GM21786 (cell line): ENCODE results near the gene ANTXR1.
"Not testable (repeated sequence)": the region's sequence is repeated elsewhere in the genome, so short reads cannot be mapped to it uniquely, and the experiment has no call there.

ENCODE experiments used
- ATAC-seq: cut with Tn5 transposase; IDR thresholded peaks from one replicate; pipeline ENCODE4 v1.9.1; 2021; ENCODE audit not compliant: unreplicated experiment

ANTXR1 gene

GRCh38 chr2:69159986-69160385 lies 147.0 kb downstream of the ANTXR1 start:
- no peak for ATAC-seq

DNA sequence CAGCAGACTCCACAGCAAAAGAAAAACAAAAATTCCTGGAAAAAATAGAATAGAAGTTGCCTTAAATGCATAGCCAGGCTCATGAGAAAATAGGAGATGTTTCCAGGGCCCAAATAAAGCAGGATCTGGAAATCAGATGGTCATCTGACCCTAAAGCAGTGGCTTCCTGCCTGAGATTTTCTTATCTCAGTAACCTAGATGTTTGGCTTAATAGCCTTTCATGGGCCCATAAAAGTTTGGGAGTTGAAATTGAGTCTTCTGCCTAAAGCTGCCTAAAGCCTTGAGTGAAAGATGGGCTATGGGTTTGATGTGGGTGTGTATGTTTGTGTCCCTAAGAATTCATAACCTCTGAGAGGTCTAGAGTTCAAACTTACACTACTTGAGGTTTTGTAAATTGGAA lies 149.1 kb downstream of the ANTXR1 start:
- no peak for ATAC-seq

DNA sequence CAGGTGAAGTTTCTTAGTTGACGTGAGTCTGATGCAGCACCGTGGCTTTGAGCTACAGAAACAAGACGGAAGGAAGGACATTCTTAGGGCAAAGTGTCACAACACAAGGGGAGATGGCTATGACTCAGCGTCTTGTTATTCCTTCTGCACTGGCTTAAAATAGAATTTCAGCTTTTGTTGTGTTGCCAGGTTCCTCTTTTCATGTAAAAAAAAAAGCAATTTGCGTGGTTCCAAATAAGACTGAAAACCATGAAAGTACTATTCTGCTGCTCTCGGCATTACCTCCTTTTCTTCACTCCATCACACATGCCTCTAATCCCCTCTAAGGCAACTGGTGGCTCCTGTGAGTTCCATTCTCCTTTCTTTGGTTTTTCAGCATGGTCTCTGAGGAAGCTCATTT lies 150.1 kb downstream of the ANTXR1 start:
- ATAC-seq: no peak

DNA sequence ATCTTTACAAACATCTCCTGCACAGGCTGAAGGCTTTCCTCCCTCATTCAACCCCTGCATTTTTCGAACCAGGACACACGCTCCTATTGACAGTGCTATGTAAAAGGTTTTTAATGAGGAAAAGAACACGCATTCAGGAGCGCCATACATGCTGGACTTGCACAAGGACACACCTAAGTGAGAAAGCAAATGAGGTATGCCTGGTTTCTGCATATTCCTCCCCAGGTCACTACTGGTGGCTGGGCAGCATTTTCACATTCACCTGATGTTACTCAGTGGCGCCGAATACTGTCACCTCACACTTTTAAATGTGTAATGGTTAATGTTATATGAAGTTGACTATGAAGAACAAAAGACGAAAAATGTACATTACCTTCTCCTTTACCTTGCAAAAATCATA lies 150.6 kb downstream of the ANTXR1 start:
- no peak for ATAC-seq

DNA sequence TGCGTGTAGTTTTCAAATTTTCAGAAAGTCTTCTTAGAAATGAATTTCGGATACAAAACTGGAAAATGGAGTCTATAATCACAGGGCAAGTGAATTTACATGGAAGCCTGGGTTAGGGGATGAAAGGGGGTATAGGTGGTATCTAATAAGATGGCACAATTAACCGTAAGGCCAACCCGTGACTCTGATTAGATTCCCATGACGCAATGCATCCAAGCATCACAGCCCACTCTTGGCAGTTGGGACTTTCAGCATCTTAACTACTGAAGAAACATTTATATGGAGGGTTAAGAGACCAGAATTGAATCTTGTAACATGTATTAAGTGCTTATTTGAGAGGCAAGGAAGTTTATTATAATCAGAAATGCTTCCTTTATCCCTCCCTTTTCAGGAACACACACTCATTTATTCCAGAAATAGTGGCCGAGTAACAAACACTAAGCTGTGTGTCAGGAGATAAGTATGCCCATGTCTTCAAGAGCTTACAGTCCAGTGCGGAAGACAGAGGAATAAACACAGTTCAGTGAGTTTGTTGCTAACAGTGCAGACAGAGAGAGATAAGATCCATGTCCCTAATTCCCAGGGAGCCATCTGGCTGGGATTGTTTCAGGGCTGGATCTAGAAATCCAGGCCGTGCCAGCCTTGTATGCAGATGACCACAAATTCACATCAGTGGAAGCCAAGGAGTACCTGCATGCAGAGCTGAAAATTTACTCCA lies 151.2 kb downstream of the ANTXR1 start:
- no peak for ATAC-seq

- ATAC-seq: no peak
Observed at GRCh38 chr2:69165091-69165880, 152.3 kb downstream of the ANTXR1 start.

GRCh38 chr2:69166465-69166811 lies 153.5 kb downstream of the ANTXR1 start:
- no peak for ATAC-seq

- no peak for ATAC-seq
Observed at GRCh38 chr2:69166812-69167468, 154.0 kb downstream of the ANTXR1 start.

DNA sequence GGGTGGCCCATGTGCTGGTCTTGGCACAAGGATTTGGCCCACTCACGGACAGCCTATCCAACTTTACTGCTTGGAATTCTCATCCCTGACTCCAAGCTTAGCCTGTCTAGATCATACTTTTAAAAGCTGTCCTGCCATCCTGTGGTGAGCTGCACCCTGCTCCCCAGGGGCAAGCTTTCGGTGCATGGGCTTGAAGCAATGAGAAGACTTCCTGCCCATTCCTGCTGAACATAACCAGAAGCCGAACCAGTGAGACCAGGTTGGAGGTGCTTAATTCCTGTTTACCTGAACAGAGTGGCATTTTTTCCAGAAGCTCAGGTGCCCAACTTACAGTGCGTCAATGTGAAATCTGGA lies 154.5 kb downstream of the ANTXR1 start:
- ATAC-seq: no peak

GRCh38 chr2:69168144-69168813 lies 155.3 kb downstream of the ANTXR1 start:
- no peak for ATAC-seq

- ATAC-seq: no peak
Observed at GRCh38 chr2:69168950-69169654, 156.1 kb downstream of the ANTXR1 start.

DNA sequence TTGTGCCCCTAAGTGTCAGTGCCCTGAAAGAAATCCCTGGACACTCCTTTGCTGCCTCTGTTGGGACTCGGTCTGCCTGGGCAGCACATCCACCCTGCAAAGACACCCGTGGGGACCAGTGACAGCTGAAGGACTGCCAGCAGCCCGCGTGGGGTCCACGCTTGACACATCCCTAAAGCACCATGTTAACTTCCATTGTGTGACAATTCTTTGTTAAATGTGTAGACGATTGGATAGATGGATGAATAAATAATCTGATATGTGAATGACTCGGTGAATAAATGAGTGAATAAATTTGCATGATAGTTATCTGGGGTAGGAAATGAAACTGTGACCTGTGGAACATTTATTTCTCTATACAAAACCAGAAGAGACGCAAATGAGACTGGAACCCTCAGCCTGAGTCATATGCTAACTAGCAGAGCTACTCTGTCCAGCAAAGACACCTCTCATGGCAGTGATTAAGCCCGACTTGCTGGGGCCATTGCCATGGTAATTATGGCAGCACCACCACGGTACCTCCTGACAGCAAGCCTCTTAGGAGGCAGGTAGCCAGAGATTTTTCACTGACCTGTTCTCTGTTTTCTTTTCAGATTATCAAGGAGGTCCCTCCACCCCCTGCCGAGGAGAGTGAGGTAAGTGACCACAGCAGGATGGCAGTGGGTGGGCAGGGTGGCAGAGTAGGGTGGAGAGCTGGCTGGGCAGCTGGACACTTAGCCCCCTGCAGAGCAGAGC lies 156.8 kb downstream of the ANTXR1 start:
- ATAC-seq: no peak

DNA sequence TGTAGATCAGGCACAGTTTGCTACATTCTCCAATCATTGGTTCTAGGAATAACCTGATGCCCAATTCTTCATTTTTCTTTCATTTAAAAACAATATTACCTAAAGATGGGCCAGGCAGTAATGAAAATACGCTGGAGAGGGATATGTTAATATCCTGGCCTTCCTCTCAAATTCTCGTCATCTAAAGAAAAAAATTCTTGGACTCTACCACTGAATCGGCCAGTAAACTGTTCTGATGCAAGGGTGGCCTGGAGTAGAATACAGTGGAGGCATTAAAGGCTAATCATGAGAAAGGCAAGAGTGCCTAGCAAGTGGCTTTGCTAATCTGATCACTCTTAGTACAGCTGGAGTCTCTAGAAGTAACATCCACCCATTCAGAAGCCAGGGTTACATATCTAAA lies 157.7 kb downstream of the ANTXR1 start:
- ATAC-seq: no peak

- ATAC-seq: no peak
Observed at GRCh38 chr2:69171116-69171896, 158.3 kb downstream of the ANTXR1 start.

DNA sequence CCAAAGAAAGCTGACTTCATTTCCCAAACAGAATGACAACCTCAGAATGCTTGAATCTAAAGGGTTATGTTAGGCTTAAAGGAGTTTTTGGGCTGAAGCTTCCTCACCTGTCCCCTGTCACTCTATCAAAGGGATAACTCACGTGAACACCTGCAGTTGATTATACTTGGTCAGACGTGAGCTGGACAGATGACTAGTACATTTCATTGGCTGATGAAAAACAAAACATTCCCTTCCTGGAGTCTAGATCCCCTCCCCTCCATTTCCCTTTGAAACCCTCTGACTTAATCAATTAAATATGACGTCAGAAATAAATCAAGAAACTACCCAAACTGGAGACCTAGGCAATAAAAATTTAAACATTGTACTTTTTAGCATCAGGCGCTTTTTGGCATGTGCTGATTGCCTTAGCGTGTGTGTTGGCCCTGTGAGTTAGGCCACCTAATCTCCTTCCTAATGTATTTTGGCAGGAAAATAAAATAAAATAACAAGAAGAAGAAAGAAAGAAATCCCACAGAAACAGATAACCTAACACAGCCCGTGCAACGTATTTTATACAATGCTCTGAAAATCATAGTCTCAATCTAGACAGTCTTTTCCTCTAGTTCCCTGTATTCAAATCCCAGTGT lies 159.0 kb downstream of the ANTXR1 start:
- ATAC-seq: no peak

DNA sequence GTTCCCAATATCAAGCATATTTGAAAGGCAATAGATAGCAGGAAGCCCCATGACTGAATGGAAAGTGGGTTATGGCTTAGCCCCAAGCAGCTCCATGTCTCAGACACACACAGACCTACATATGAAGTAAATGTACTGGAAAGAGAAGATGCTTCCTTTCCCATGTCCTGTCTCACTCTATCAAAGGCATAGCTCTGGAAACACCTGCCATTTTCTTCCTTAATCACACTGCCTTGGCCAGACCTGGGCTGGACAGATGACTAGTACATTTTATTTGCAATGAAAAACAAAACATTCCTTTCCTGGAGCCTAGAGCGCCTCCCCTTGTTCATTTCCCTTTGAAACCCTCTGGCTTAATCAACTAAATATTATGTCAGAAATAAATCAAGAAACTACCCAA lies 160.7 kb downstream of the ANTXR1 start:
- no peak for ATAC-seq

DNA sequence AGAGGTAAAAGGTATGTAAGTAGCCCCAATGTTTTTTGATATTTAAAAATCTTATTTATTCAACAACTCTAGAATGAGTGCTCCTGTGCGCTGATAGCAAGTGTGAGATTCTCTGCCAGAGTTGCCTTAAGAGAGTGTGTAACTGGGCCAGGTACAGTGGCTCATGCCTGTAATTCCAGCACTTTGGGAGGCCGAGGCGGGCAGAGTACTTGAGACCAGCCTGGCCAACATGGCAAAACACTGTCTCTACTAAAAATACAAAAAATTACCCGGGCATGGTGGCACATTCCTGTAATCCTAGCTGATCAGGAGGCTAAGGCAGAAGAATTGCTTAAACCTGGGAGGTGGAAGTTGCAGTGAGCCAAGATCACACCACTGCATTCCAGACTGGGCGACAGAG lies 161.2 kb downstream of the ANTXR1 start:
- not testable (repeated sequence) for ATAC-seq

DNA sequence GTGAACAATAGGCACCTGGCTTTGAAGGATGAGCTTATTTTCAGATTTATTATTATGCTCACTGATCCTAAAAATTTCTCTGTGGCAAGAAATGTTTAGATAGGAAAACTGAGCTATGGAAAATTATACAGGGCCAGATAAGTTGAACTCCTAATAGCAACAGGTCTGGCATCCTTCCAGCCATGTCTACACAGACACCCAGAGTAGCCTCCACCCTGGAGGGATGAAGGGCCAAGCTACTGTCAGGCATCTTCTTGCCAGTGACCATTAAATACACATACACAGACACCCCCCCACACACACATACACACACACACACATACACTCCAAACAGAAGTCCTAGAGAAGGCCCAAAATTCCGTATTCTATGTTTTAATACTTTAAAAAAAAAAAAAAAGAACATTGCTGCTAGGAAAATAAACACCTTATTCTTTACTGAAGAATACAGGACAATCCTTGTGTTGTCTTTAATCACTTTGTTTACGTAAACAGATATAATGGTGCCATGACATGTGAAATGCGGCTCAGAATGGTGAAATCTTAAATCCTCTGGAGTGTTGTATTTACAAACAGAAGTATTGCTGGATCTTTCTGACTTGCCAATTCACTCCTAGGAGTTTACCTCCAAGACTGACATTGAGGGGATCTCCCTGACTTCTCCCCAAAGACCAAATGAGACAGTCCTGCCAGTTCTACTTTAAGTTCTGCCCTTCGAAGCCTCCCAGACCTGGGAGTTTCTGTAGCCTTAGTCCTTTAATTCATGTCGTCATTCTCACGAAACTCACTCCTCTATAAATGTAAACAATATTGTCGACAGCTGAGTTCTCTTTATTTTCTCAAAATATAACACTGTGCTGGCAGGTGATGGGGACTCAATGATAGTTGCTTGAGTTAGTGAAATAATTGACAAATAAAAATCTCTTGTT lies 163.1 kb downstream of the ANTXR1 start:
- no peak for ATAC-seq
